HEK293 (cell line): Measurements from ENCODE around the gene IMP3.

Experiments used
- CTCF ChIA-PET: fragments of 350-600 bp; formaldehyde crosslinking; extraction: SDS; loops from one replicate; lab custom pipeline; 2021; ENCODE audit warnings: antibody characterized with exemption; lab: Yijun Ruan, JAX
- POLR2A ChIA-PET: fragments of 300-600 bp; formaldehyde crosslinking; extraction: SDS; loops from one replicate; lab custom pipeline; 2020; ENCODE audit warnings: antibody characterized with exemption, inconsistent platforms; lab: Yijun Ruan, JAX
- H3K27ac ChIP-seq: fragments of 200-500 bp; sonication (Bioruptor generic); 2 replicates; pipeline ENCODE4 v1.5.1; 2014; ENCODE audit warnings: low read depth, low read length, control low read depth, inconsistent platforms; ENCODE audit errors: extremely low read depth
- H3K36me3 ChIP-seq, 2 experiments: fragments of 200-500 bp in 1 of 2; sonication (Bioruptor generic) in 1 of 2; 1 replicate in 1 of 2; 2 replicates in 1 of 2; pipeline ENCODE4 v1.5.1; 2014 to 2017; ENCODE audit warnings: inconsistent platforms in 2 of 2, low read length in 2 of 2; ENCODE audit not compliant: control insufficient read depth in 2 of 2, insufficient read depth in 1 of 2
- H3K4me1 ChIP-seq: fragments of 200-500 bp; sonication (Bioruptor generic); 2 replicates; pipeline ENCODE4 v1.5.1; 2014; ENCODE audit warnings: mild to moderate bottlenecking, low read length, inconsistent platforms; ENCODE audit not compliant: control insufficient read depth, insufficient read depth
- H3K4me3 ChIP-seq: 2 replicates; pipeline ENCODE4 v1.5.1; 2011; ENCODE audit warnings: low read depth, mild to moderate bottlenecking, control low read depth, low read length, moderate library complexity
- H3K9me3 ChIP-seq: fragments of 200-500 bp; sonication (Bioruptor generic); 2 replicates; pipeline ENCODE4 v1.5.1; 2014; ENCODE audit warnings: low read depth, low read length, inconsistent platforms; ENCODE audit not compliant: control insufficient read depth, insufficient read depth
- MEIS1 ChIP-seq: sonication (generic); formaldehyde crosslinking; IDR thresholded peaks from 2 replicates; pipeline ENCODE4 v1.8.1; 2022; ENCODE audit warnings: missing genetic modification reagents, mild to moderate bottlenecking, borderline replicate concordance
- OSR2 ChIP-seq: fragments of 450-650 bp; formaldehyde crosslinking; IDR thresholded peaks from 2 replicates; pipeline ENCODE4 v1.5.1; 2016; ENCODE audit warnings: missing biosample characterization, missing genetic modification characterization
- SALL2 ChIP-seq: fragments of 450-650 bp; formaldehyde crosslinking; IDR thresholded peaks from 2 replicates; pipeline ENCODE4 v1.5.0; 2017; ENCODE audit warnings: missing biosample characterization, mild to moderate bottlenecking, missing genetic modification characterization, borderline replicate concordance
- SP2 ChIP-seq: fragments of 450-650 bp; formaldehyde crosslinking; IDR thresholded peaks from 2 replicates; pipeline ENCODE4 v1.5.1; 2016; ENCODE audit warnings: missing biosample characterization, missing genetic modification characterization
- ZNF416 ChIP-seq: fragments of 450-650 bp; formaldehyde crosslinking; IDR thresholded peaks from 2 replicates; pipeline ENCODE4 v1.5.1; 2016; ENCODE audit warnings: missing biosample characterization, missing genetic modification characterization
- ZNF426 ChIP-seq: fragments of 450-650 bp; formaldehyde crosslinking; IDR thresholded peaks from 2 replicates; pipeline ENCODE4 v1.5.1; 2017; ENCODE audit warnings: missing biosample characterization, missing genetic modification characterization, mild to moderate bottlenecking, inconsistent platforms, moderate library complexity
- ZNF549 ChIP-seq: fragments of 450-650 bp; IDR thresholded peaks from 2 replicates; pipeline ENCODE4 v1.5.1; 2018; ENCODE audit warnings: missing biosample characterization, missing genetic modification characterization, mild to moderate bottlenecking, inconsistent platforms, moderate library complexity
- ZNF600 ChIP-seq: fragments of 450-650 bp; formaldehyde crosslinking; IDR thresholded peaks from 2 replicates; pipeline ENCODE4 v1.5.1; 2016; ENCODE audit warnings: missing biosample characterization, missing genetic modification characterization
- ZNF707 ChIP-seq: fragments of 450-650 bp; formaldehyde crosslinking; IDR thresholded peaks from 2 replicates; pipeline ENCODE4 v1.5.1; 2016; ENCODE audit warnings: missing biosample characterization, missing genetic modification characterization
- ZNF791 ChIP-seq: fragments of 450-650 bp; formaldehyde crosslinking; IDR thresholded peaks from 2 replicates; pipeline ENCODE4 v1.5.1; 2016; ENCODE audit warnings: missing biosample characterization, missing genetic modification characterization
- ZNF837 ChIP-seq: fragments of 450-650 bp; formaldehyde crosslinking; IDR thresholded peaks from 2 replicates; pipeline ENCODE4 v1.5.1; 2016; ENCODE audit warnings: missing biosample characterization, missing genetic modification characterization
- TF ChIP-seq, protein P1 (sequence below): fragments of 450-650 bp; formaldehyde crosslinking; IDR thresholded peaks from 2 replicates; pipeline ENCODE4 v1.5.1; 2016; ENCODE audit warnings: missing biosample characterization, missing genetic modification characterization, low read depth
- TF ChIP-seq, protein P2 (sequence below): fragments of 450-650 bp; formaldehyde crosslinking; IDR thresholded peaks from 2 replicates; pipeline ENCODE4 v1.5.1; 2016; ENCODE audit warnings: missing biosample characterization, missing genetic modification characterization
- TF ChIP-seq, protein P3 (sequence below): fragments of 450-650 bp; formaldehyde crosslinking; IDR thresholded peaks from 2 replicates; pipeline ENCODE4; 2016; ENCODE audit warnings: missing biosample characterization, missing genetic modification characterization
- TF ChIP-seq, protein P4 (sequence below): fragments of 450-650 bp; formaldehyde crosslinking; IDR thresholded peaks from 2 replicates; pipeline ENCODE4 v1.5.1; 2016; ENCODE audit warnings: missing biosample characterization, missing genetic modification characterization
- TF ChIP-seq, protein P5 (sequence below): fragments of 450-650 bp; formaldehyde crosslinking; IDR thresholded peaks from 2 replicates; pipeline ENCODE4 v1.5.1; 2017; ENCODE audit warnings: missing biosample characterization, missing genetic modification characterization

IMP3 gene

DNA sequence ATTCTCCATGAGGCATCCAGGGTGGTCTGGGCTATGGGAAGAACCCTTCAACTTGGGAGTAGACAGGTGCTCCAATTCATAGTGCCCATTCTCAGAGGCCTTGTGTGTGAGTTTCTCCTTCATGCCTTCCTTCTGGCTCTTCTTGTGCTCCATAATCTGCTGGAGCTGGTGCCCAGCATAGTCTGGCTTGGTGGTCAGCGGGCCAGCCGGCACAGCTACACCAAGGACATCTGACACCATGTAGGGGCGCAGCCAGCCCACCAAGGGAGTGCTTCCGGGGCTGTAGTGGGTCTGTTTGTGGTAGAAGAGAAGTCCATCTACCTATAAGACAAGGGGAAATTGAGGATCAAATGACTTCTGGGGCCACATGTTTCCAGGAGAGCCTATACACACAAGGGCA lies 41.7 kb downstream of the IMP3 start:
- Histone ChIP-seq H3K4me1 (no peaks in the 10 kb centered on the region), H3K4me3 (no peak overlapping the region), H3K27ac (no peak overlapping the region; the same call in 1 of the 2 replicates), H3K36me3 (peaks cover 38 to 60% of the 10 kb centered on the region in 2 experiments), H3K9me3 (no peaks in the 10 kb centered on the region)
- CTCF ChIA-PET: interaction anchor here (1.4 to 2.0 kb wide), 4 partner anchors 9 to 17 kb away, joined by 4 to 9 read pairs (median 5); no protein-coding TSS in a partner anchor
- POLR2A ChIA-PET: interaction anchor here (1.0 to 1.3 kb wide), 2 partner anchors 42 to 157 kb away, joined by 3 read pairs; partner anchors contain the start of gene IMP3
- no peak for TF ChIP-seq SP2 (tag by site-specific recombination)
- no peak for TF ChIP-seq MEIS1 (CRISPR knock-in tag)
- TF ChIP-seq ZNF837 (tag by site-specific recombination): no peak
- no peak for TF ChIP-seq ZNF549 (tag by site-specific recombination)
- no peak for TF ChIP-seq SALL2 (tag by site-specific recombination)
- no peak for TF ChIP-seq ZNF416
- TF ChIP-seq OSR2: no peak
- TF ChIP-seq ZNF791 (tag by site-specific recombination): no peak
- TF ChIP-seq, protein P1, sequence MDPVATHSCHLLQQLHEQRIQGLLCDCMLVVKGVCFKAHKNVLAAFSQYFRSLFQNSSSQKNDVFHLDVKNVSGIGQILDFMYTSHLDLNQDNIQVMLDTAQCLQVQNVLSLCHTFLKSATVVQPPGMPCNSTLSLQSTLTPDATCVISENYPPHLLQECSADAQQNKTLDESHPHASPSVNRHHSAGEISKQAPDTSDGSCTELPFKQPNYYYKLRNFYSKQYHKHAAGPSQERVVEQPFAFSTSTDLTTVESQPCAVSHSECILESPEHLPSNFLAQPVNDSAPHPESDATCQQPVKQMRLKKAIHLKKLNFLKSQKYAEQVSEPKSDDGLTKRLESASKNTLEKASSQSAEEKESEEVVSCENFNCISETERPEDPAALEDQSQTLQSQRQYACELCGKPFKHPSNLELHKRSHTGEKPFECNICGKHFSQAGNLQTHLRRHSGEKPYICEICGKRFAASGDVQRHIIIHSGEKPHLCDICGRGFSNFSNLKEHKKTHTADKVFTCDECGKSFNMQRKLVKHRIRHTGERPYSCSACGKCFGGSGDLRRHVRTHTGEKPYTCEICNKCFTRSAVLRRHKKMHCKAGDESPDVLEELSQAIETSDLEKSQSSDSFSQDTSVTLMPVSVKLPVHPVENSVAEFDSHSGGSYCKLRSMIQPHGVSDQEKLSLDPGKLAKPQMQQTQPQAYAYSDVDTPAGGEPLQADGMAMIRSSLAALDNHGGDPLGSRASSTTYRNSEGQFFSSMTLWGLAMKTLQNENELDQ (tag by site-specific recombination): no peak
- TF ChIP-seq ZNF600 (tag by site-specific recombination): no peak
- TF ChIP-seq, protein P2, sequence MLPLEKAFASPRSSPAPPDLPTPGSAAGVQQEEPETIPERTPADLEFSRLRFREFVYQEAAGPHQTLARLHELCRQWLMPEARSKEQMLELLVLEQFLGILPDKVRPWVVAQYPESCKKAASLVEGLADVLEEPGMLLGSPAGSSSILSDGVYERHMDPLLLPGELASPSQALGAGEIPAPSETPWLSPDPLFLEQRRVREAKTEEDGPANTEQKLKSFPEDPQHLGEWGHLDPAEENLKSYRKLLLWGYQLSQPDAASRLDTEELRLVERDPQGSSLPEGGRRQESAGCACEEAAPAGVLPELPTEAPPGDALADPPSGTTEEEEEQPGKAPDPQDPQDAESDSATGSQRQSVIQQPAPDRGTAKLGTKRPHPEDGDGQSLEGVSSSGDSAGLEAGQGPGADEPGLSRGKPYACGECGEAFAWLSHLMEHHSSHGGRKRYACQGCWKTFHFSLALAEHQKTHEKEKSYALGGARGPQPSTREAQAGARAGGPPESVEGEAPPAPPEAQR (tag by site-specific recombination): no peak
- no peak for TF ChIP-seq ZNF707 (tag by site-specific recombination)
- TF ChIP-seq ZNF426 (tag by site-specific recombination): no peak
- TF ChIP-seq, protein P3, sequence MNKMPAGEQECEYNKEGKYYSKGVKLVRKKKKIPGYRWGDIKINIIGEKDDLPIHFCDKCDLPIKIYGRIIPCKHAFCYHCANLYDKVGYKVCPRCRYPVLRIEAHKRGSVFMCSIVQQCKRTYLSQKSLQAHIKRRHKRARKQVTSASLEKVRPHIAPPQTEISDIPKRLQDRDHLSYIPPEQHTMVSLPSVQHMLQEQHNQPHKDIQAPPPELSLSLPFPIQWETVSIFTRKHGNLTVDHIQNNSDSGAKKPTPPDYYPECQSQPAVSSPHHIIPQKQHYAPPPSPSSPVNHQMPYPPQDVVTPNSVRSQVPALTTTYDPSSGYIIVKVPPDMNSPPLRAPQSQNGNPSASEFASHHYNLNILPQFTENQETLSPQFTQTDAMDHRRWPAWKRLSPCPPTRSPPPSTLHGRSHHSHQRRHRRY (tag by site-specific recombination): no peak
- TF ChIP-seq, protein P4, sequence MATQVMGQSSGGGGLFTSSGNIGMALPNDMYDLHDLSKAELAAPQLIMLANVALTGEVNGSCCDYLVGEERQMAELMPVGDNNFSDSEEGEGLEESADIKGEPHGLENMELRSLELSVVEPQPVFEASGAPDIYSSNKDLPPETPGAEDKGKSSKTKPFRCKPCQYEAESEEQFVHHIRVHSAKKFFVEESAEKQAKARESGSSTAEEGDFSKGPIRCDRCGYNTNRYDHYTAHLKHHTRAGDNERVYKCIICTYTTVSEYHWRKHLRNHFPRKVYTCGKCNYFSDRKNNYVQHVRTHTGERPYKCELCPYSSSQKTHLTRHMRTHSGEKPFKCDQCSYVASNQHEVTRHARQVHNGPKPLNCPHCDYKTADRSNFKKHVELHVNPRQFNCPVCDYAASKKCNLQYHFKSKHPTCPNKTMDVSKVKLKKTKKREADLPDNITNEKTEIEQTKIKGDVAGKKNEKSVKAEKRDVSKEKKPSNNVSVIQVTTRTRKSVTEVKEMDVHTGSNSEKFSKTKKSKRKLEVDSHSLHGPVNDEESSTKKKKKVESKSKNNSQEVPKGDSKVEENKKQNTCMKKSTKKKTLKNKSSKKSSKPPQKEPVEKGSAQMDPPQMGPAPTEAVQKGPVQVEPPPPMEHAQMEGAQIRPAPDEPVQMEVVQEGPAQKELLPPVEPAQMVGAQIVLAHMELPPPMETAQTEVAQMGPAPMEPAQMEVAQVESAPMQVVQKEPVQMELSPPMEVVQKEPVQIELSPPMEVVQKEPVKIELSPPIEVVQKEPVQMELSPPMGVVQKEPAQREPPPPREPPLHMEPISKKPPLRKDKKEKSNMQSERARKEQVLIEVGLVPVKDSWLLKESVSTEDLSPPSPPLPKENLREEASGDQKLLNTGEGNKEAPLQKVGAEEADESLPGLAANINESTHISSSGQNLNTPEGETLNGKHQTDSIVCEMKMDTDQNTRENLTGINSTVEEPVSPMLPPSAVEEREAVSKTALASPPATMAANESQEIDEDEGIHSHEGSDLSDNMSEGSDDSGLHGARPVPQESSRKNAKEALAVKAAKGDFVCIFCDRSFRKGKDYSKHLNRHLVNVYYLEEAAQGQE (tag by site-specific recombination): no peak
- TF ChIP-seq, protein P5, sequence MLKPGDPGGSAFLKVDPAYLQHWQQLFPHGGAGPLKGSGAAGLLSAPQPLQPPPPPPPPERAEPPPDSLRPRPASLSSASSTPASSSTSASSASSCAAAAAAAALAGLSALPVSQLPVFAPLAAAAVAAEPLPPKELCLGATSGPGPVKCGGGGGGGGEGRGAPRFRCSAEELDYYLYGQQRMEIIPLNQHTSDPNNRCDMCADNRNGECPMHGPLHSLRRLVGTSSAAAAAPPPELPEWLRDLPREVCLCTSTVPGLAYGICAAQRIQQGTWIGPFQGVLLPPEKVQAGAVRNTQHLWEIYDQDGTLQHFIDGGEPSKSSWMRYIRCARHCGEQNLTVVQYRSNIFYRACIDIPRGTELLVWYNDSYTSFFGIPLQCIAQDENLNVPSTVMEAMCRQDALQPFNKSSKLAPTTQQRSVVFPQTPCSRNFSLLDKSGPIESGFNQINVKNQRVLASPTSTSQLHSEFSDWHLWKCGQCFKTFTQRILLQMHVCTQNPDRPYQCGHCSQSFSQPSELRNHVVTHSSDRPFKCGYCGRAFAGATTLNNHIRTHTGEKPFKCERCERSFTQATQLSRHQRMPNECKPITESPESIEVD: no peak
